Measurements from ENCODE around the gene P2RY1. TPM values are rescaled to one million over a fixed set of nuclear protein-coding genes. Genes with fewer than 3 reads are reported as not detected.
A peak's percentile ranks its signal among the peaks of the same experiment; 100 is the strongest.

P2RY1 gene
- total and polyA plus RNA-seq, 9 of the 15 experiments (the other 6 are each of a cell fraction or from before 2014, with no cell fraction given), result 6.0 to 27.9 (median 18.4) TPM

DNA sequence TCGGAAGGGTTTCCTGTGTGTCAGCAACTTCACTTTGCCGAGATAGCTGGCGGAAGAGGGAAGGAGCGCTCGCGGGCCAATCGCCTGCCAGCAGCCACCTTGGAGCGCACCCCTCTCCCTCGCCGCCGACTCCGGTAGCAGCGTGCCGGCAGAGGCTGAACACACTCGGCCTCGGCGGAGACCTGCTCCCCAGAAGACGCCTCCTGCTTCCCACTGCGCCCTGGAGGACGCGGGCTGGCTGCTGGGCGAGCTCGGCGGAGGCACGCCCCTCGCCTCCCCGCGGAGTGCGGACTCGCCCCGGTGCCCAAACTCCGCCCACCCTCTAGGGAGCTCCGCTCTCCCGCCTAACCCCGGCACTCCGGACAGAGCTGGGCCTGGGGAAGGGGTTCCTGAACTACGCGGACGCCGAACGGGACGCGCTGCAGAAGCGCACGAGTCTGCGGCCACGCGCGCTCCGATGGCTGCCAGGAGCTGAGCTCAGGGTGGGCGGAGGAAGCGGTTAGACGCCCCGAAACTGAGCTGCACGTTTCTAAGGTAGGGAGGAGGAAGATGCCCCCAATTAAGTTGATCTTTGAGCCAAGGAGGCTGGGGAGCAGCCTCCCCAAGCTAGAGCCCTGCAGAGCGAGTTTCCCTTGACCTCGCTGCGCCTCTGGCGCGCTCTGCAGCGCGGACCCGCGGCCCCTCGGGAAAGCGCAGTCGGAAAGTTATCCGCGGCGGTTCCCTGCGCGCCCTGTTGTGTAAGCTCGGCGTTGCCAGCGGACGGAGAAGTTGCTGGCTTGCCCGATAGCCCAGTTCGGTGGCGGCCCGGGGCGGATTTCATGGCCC is at the start of gene P2RY1 (continued):
- no peak; the same call in 1 of the 2 replicates for TF ChIP-seq ARID4B (CRISPR knock-in tag; IDR thresholded peaks at IDR 0.05)
- no peak for TF ChIP-seq PTTG1 (tag; IDR thresholded peaks at IDR 0.05; ENCODE audit: low read depth)
- no peak for TF ChIP-seq HNRNPH1 (optimal IDR thresholded peaks at IDR 0.05; ENCODE audit: low read depth, low read length)
- TF ChIP-seq NR2C1 (IDR thresholded peaks at IDR 0.05), result no peak
- TF ChIP-seq NR2C1 (tag; IDR thresholded peaks at IDR 0.05), result no peak
- TF ChIP-seq, protein P1, sequence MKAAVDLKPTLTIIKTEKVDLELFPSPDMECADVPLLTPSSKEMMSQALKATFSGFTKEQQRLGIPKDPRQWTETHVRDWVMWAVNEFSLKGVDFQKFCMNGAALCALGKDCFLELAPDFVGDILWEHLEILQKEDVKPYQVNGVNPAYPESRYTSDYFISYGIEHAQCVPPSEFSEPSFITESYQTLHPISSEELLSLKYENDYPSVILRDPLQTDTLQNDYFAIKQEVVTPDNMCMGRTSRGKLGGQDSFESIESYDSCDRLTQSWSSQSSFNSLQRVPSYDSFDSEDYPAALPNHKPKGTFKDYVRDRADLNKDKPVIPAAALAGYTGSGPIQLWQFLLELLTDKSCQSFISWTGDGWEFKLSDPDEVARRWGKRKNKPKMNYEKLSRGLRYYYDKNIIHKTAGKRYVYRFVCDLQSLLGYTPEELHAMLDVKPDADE (conservative IDR thresholded peaks at IDR 0.05; ENCODE audit: control insufficient read depth, low read depth, low read length), result no peak
- peak; percentile 77; the same call in 1 of the 2 replicates for TF ChIP-seq ZBTB7A (IDR thresholded peaks at IDR 0.05; ENCODE audit: borderline replicate concordance, control insufficient read depth, low read depth, low read length)
- no peak for TF ChIP-seq SRSF3 (IDR thresholded peaks at IDR 0.05; ENCODE audit: insufficient read depth, low read length)
- TF ChIP-seq HDAC1 (IDR thresholded peaks at IDR 0.05), result peak in 1 of 2 experiments; percentile 13; a peak in 2 of 4 replicates
- TF ChIP-seq SIN3B (IDR thresholded peaks at IDR 0.05; ENCODE audit: low read depth), result no peak
- no peak for TF ChIP-seq GATAD2A (IDR thresholded peaks at IDR 0.05)
- TF ChIP-seq HDAC6 (IDR thresholded peaks at IDR 0.05; ENCODE audit: low read depth, low read length), result no peak
- no peak for TF ChIP-seq ZNF324 (CRISPR knock-in tag; IDR thresholded peaks at IDR 0.05)
- TF ChIP-seq, protein P2, sequence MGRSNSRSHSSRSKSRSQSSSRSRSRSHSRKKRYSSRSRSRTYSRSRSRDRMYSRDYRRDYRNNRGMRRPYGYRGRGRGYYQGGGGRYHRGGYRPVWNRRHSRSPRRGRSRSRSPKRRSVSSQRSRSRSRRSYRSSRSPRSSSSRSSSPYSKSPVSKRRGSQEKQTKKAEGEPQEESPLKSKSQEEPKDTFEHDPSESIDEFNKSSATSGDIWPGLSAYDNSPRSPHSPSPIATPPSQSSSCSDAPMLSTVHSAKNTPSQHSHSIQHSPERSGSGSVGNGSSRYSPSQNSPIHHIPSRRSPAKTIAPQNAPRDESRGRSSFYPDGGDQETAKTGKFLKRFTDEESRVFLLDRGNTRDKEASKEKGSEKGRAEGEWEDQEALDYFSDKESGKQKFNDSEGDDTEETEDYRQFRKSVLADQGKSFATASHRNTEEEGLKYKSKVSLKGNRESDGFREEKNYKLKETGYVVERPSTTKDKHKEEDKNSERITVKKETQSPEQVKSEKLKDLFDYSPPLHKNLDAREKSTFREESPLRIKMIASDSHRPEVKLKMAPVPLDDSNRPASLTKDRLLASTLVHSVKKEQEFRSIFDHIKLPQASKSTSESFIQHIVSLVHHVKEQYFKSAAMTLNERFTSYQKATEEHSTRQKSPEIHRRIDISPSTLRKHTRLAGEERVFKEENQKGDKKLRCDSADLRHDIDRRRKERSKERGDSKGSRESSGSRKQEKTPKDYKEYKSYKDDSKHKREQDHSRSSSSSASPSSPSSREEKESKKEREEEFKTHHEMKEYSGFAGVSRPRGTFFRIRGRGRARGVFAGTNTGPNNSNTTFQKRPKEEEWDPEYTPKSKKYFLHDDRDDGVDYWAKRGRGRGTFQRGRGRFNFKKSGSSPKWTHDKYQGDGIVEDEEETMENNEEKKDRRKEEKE (IDR thresholded peaks at IDR 0.05; ENCODE audit: borderline replicate concordance in 1 of 2, control insufficient read depth in 1 of 2, low read depth in 2 of 2, low read length in 1 of 2), result no peak
- peak; percentile 73; the same call in 1 of the 2 replicates for TF ChIP-seq ETV5 (CRISPR knock-in tag; IDR thresholded peaks at IDR 0.05; ENCODE audit: low read depth)
